Prostate gland (tissue), 2 donors: Measurements from ENCODE around the gene ART1.

Experiments used
- CTCF ChIP-seq, 4 experiments: fragments of 200-600 bp in 2 of 4; fragments of 450-650 bp in 2 of 4; sonication (generic) in 2 of 4; IDR thresholded peaks; 1 replicate in 3 of 4; 2 replicates in 1 of 4; pipeline ENCODE4 v1.5.1; 2016 to 2019; ENCODE audit warnings: antibody characterized with exemption in 4 of 4, mild to moderate bottlenecking in 2 of 4, moderate library complexity in 2 of 4
- POLR2AphosphoS5 ChIP-seq: sonication (generic); formaldehyde crosslinking; IDR thresholded peaks from one replicate; pipeline ENCODE4 v1.6.1; 2017; ENCODE audit warnings: antibody characterized with exemption

- TF ChIP-seq POLR2AphosphoS5, result no peak
- TF ChIP-seq CTCF (IDR thresholded peaks at IDR 0.05), result no peak
These were observed 12.8 kb upstream of the ART1 start for GRCh38 chr11:3632070-3632660.
